ENCODE data around the gene KLHL5.

KLHL5 gene

GRCh38 chr4:39062094-39062769 lies at the start of gene KLHL5:
KLHL5 (plus strand) TSS chr4:39062232; CDS start chr4:39062653, 421 bp downstream.
- Histone ChIP-seq H3K27me3 (ENCODE audit: control insufficient read depth in 1 of 2, insufficient read depth in 2 of 2, low read length in 2 of 2) (no peaks in the 10 kb centered on the region), H3K9ac (ENCODE audit: low read depth in 1 of 2, low read length in 2 of 2) (no peak within 1 kb of the TSS), H3K4me1 (ENCODE audit: control insufficient read depth in 1 of 2, insufficient read depth in 2 of 2, low read length in 2 of 2) (no peaks in the 10 kb centered on the region), H3K27ac (ENCODE audit: low read depth, low read length) (no peak within 1 kb of the TSS), H3K4me3 (ENCODE audit: low read depth in 1 of 2, low read length in 2 of 2) (no peak within 1 kb of the TSS), H3K36me3 (ENCODE audit: control insufficient read depth in 1 of 2, insufficient read depth in 2 of 2, low read length in 2 of 2) (no peaks in the 10 kb centered on the region), H3K9me3 (ENCODE audit: control insufficient read depth in 1 of 2, low read length in 2 of 2) (no peaks in the 10 kb centered on the region)

GRCh38 chr4:39014028-39014427 lies 48.0 kb upstream of the KLHL5 start:
- no peak overlapping the region for H3K9ac ChIP-seq (ENCODE audit: low read depth in 1 of 2, low read length in 2 of 2)
- H3K4me1 ChIP-seq (ENCODE audit: control insufficient read depth in 1 of 2, insufficient read depth in 2 of 2, low read length in 2 of 2): no peaks in the 10 kb centered on the region
- H3K27ac ChIP-seq (ENCODE audit: low read depth, low read length): no peak overlapping the region
- no peaks in the 10 kb centered on the region for H3K27me3 ChIP-seq (ENCODE audit: control insufficient read depth in 1 of 2, insufficient read depth in 2 of 2, low read length in 2 of 2)
- no peak overlapping the region for H3K4me3 ChIP-seq (ENCODE audit: low read depth in 1 of 2, low read length in 2 of 2)
- H3K9me3 ChIP-seq (ENCODE audit: control insufficient read depth in 1 of 2, low read length in 2 of 2): peaks cover 5 to 9% of the 10 kb centered on the region in 2 donors
- no peaks in the 10 kb centered on the region for H3K36me3 ChIP-seq (ENCODE audit: control insufficient read depth in 1 of 2, insufficient read depth in 2 of 2, low read length in 2 of 2)

- no peaks in the 10 kb centered on the region for H3K36me3 ChIP-seq (ENCODE audit: control insufficient read depth in 1 of 2, insufficient read depth in 2 of 2, low read length in 2 of 2)
- peaks cover 5 to 7% of the 10 kb centered on the region in 2 donors for H3K9me3 ChIP-seq (ENCODE audit: control insufficient read depth in 1 of 2, low read length in 2 of 2)
- no peak overlapping the region for H3K4me3 ChIP-seq (ENCODE audit: low read depth in 1 of 2, low read length in 2 of 2)
- no peaks in the 10 kb centered on the region for H3K27me3 ChIP-seq (ENCODE audit: control insufficient read depth in 1 of 2, insufficient read depth in 2 of 2, low read length in 2 of 2)
- no peak overlapping the region for H3K9ac ChIP-seq (ENCODE audit: low read depth in 1 of 2, low read length in 2 of 2)
- no peaks in the 10 kb centered on the region for H3K4me1 ChIP-seq (ENCODE audit: control insufficient read depth in 1 of 2, insufficient read depth in 2 of 2, low read length in 2 of 2)
- H3K27ac ChIP-seq (ENCODE audit: low read depth, low read length): no peak overlapping the region
Measured at GRCh38 chr4:39020130-39020529, 41.9 kb upstream of the KLHL5 start.

- Histone ChIP-seq H3K4me1 (ENCODE audit: control insufficient read depth in 1 of 2, insufficient read depth in 2 of 2, low read length in 2 of 2) (no peaks in the 10 kb centered on the region), H3K9ac (ENCODE audit: low read depth in 1 of 2, low read length in 2 of 2) (no peak overlapping the region), H3K36me3 (ENCODE audit: control insufficient read depth in 1 of 2, insufficient read depth in 2 of 2, low read length in 2 of 2) (no peaks in the 10 kb centered on the region), H3K9me3 (ENCODE audit: control insufficient read depth in 1 of 2, low read length in 2 of 2) (no peaks in the 10 kb centered on the region), H3K27ac (ENCODE audit: low read depth, low read length) (no peak overlapping the region), H3K4me3 (ENCODE audit: low read depth in 1 of 2, low read length in 2 of 2) (no peak overlapping the region), H3K27me3 (ENCODE audit: control insufficient read depth in 1 of 2, insufficient read depth in 2 of 2, low read length in 2 of 2) (no peaks in the 10 kb centered on the region)
Measured at GRCh38 chr4:39021631-39022030, 40.4 kb upstream of the KLHL5 start.

- no peaks in the 10 kb centered on the region for H3K9me3 ChIP-seq (ENCODE audit: control insufficient read depth in 1 of 2, low read length in 2 of 2)
- H3K9ac ChIP-seq (ENCODE audit: low read depth in 1 of 2, low read length in 2 of 2): no peak overlapping the region
- no peaks in the 10 kb centered on the region for H3K27me3 ChIP-seq (ENCODE audit: control insufficient read depth in 1 of 2, insufficient read depth in 2 of 2, low read length in 2 of 2)
- no peak overlapping the region for H3K4me3 ChIP-seq (ENCODE audit: low read depth in 1 of 2, low read length in 2 of 2)
- H3K27ac ChIP-seq (ENCODE audit: low read depth, low read length): no peak overlapping the region
- no peaks in the 10 kb centered on the region for H3K36me3 ChIP-seq (ENCODE audit: control insufficient read depth in 1 of 2, insufficient read depth in 2 of 2, low read length in 2 of 2)
- no peaks in the 10 kb centered on the region for H3K4me1 ChIP-seq (ENCODE audit: control insufficient read depth in 1 of 2, insufficient read depth in 2 of 2, low read length in 2 of 2)
Measured at GRCh38 chr4:39022241-39022640, 39.8 kb upstream of the KLHL5 start.

- Histone ChIP-seq H3K4me3 (ENCODE audit: low read depth in 1 of 2, low read length in 2 of 2) (no peak overlapping the region), H3K27ac (ENCODE audit: low read depth, low read length) (no peak overlapping the region), H3K9ac (ENCODE audit: low read depth in 1 of 2, low read length in 2 of 2) (no peak overlapping the region), H3K4me1 (ENCODE audit: control insufficient read depth in 1 of 2, insufficient read depth in 2 of 2, low read length in 2 of 2) (no peaks in the 10 kb centered on the region), H3K27me3 (ENCODE audit: control insufficient read depth in 1 of 2, insufficient read depth in 2 of 2, low read length in 2 of 2) (no peaks in the 10 kb centered on the region), H3K9me3 (ENCODE audit: control insufficient read depth in 1 of 2, low read length in 2 of 2) (no peaks in the 10 kb centered on the region), H3K36me3 (ENCODE audit: control insufficient read depth in 1 of 2, insufficient read depth in 2 of 2, low read length in 2 of 2) (no peaks in the 10 kb centered on the region)
Measured at GRCh38 chr4:39023059-39023458, 39.0 kb upstream of the KLHL5 start.

- Histone ChIP-seq H3K9me3 (ENCODE audit: control insufficient read depth in 1 of 2, low read length in 2 of 2) (no peaks in the 10 kb centered on the region), H3K27me3 (ENCODE audit: control insufficient read depth in 1 of 2, insufficient read depth in 2 of 2, low read length in 2 of 2) (no peaks in the 10 kb centered on the region), H3K36me3 (ENCODE audit: control insufficient read depth in 1 of 2, insufficient read depth in 2 of 2, low read length in 2 of 2) (no peaks in the 10 kb centered on the region), H3K4me3 (ENCODE audit: low read depth in 1 of 2, low read length in 2 of 2) (no peak overlapping the region), H3K4me1 (ENCODE audit: control insufficient read depth in 1 of 2, insufficient read depth in 2 of 2, low read length in 2 of 2) (no peaks in the 10 kb centered on the region), H3K9ac (ENCODE audit: low read depth in 1 of 2, low read length in 2 of 2) (no peak overlapping the region), H3K27ac (ENCODE audit: low read depth, low read length) (no peak overlapping the region)
Measured at GRCh38 chr4:39024311-39024865, 37.6 kb upstream of the KLHL5 start.

- Histone ChIP-seq H3K4me1 (ENCODE audit: control insufficient read depth in 1 of 2, insufficient read depth in 2 of 2, low read length in 2 of 2) (no peaks in the 10 kb centered on the region), H3K4me3 (ENCODE audit: low read depth in 1 of 2, low read length in 2 of 2) (no peak overlapping the region), H3K27me3 (ENCODE audit: control insufficient read depth in 1 of 2, insufficient read depth in 2 of 2, low read length in 2 of 2) (no peaks in the 10 kb centered on the region), H3K9me3 (ENCODE audit: control insufficient read depth in 1 of 2, low read length in 2 of 2) (no peaks in the 10 kb centered on the region), H3K9ac (ENCODE audit: low read depth in 1 of 2, low read length in 2 of 2) (no peak overlapping the region), H3K36me3 (ENCODE audit: control insufficient read depth in 1 of 2, insufficient read depth in 2 of 2, low read length in 2 of 2) (no peaks in the 10 kb centered on the region), H3K27ac (ENCODE audit: low read depth, low read length) (no peak overlapping the region)
Measured at GRCh38 chr4:39025552-39026085, 36.4 kb upstream of the KLHL5 start.

- Histone ChIP-seq H3K4me1 (ENCODE audit: control insufficient read depth in 1 of 2, insufficient read depth in 2 of 2, low read length in 2 of 2) (no peaks in the 10 kb centered on the region), H3K9me3 (ENCODE audit: control insufficient read depth in 1 of 2, low read length in 2 of 2) (no peaks in the 10 kb centered on the region), H3K4me3 (ENCODE audit: low read depth in 1 of 2, low read length in 2 of 2) (no peak overlapping the region), H3K9ac (ENCODE audit: low read depth in 1 of 2, low read length in 2 of 2) (no peak overlapping the region), H3K27ac (ENCODE audit: low read depth, low read length) (no peak overlapping the region), H3K27me3 (ENCODE audit: control insufficient read depth in 1 of 2, insufficient read depth in 2 of 2, low read length in 2 of 2) (no peaks in the 10 kb centered on the region), H3K36me3 (ENCODE audit: control insufficient read depth in 1 of 2, insufficient read depth in 2 of 2, low read length in 2 of 2) (no peaks in the 10 kb centered on the region)
Measured at GRCh38 chr4:39026096-39026495, 35.9 kb upstream of the KLHL5 start.

GRCh38 chr4:39029752-39030694 lies 32.0 kb upstream of the KLHL5 start:
- Histone ChIP-seq H3K27ac (ENCODE audit: low read depth, low read length) (no peak overlapping the region), H3K36me3 (ENCODE audit: control insufficient read depth in 1 of 2, insufficient read depth in 2 of 2, low read length in 2 of 2) (no peaks in the 10 kb centered on the region), H3K9me3 (ENCODE audit: control insufficient read depth in 1 of 2, low read length in 2 of 2) (no peaks in the 10 kb centered on the region), H3K4me1 (ENCODE audit: control insufficient read depth in 1 of 2, insufficient read depth in 2 of 2, low read length in 2 of 2) (peaks cover 0 to 8% of the 10 kb centered on the region in 2 donors), H3K4me3 (ENCODE audit: low read depth in 1 of 2, low read length in 2 of 2) (peak overlapping the region; percentile 18 to 25), H3K27me3 (ENCODE audit: control insufficient read depth in 1 of 2, insufficient read depth in 2 of 2, low read length in 2 of 2) (no peaks in the 10 kb centered on the region), H3K9ac (ENCODE audit: low read depth in 1 of 2, low read length in 2 of 2) (peak overlapping the region in 1 of 2 donors; percentile 2)

Measured in duodenal mucosa (tissue), 2 donors.